Glutamatergic neuron (in vitro differentiated cells): ENCODE data around the gene PCNT. TPM values are rescaled to one million over a fixed set of nuclear protein-coding genes. Genes with fewer than 3 reads are reported as not detected.

Source experiments
- DNase-seq: peaks from one replicate; pipeline ENCODE4 v3.0.0; 2022
- H3K27ac Mint-ChIP-seq: one replicate; pipeline ENCODE4 v1.8.0; 2020; ENCODE audit warnings: mild to moderate bottlenecking, mixed read lengths, inconsistent platforms; ENCODE audit not compliant: unreplicated experiment
- H3K27me3 Mint-ChIP-seq: one replicate; pipeline ENCODE4 v1.8.0; 2020; ENCODE audit warnings: mild to moderate bottlenecking, moderate library complexity, mixed read lengths, inconsistent platforms; ENCODE audit not compliant: unreplicated experiment
- H3K36me3 Mint-ChIP-seq: one replicate; pipeline ENCODE4 v1.8.0; 2020; ENCODE audit warnings: mild to moderate bottlenecking, mixed read lengths, inconsistent platforms; ENCODE audit not compliant: unreplicated experiment
- H3K4me1 Mint-ChIP-seq: one replicate; pipeline ENCODE4 v1.8.0; 2020; ENCODE audit warnings: mild to moderate bottlenecking, low read depth, mixed read lengths, inconsistent platforms; ENCODE audit not compliant: unreplicated experiment
- H3K4me3 Mint-ChIP-seq: one replicate; pipeline ENCODE4 v1.8.0; 2020; ENCODE audit warnings: mild to moderate bottlenecking, mixed read lengths, inconsistent platforms; ENCODE audit not compliant: unreplicated experiment
- H3K9me3 Mint-ChIP-seq: one replicate; pipeline ENCODE4 v1.8.0; 2020; ENCODE audit warnings: mild to moderate bottlenecking, moderate library complexity, mixed read lengths, inconsistent platforms; ENCODE audit not compliant: unreplicated experiment
- total RNA-seq: library from RNA; stranded (reverse); fragmentation: NEBNext Ultra II Directional; extraction: Animal tissue kit (Norgen Biotek cat#: 25700); gene quantifications from one replicate; pipeline ENCODE4 v1.2.1, GENCODE V29; 2021; ENCODE audit not compliant: unreplicated experiment
- TF ChIP-seq, protein P1 (sequence below): fragments of 200-600 bp; sonication (generic); IDR thresholded peaks from one replicate; pipeline ENCODE4 v1.5.0; 2021; ENCODE audit not compliant: partially characterized antibody, unreplicated experiment

The PCNT gene
- total RNA-seq, 1 donor from 2014 or later, result 117 TPM

DNA sequence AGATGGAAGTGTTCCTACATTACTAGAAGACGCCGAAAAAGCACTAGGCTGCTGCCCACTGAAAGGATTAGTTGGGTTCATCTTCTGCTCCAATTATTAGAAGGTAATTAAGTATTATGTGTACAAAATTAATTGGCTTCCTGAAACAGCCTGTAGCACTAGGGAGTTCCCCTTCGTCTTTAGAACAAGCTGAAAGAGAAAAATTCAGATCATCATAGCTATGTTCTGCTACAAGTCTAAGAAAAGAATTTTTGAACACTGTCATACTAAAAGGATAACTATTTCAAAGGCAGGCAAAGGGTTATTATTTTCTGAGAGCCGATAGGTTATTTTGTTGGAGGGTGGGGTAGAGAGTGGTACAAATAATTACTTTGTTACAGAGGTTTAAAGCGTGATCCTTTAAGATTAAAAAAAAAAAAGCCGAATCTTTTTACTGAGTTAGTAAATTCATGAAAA lies 38.7 kb upstream of the PCNT start, which contains the start of gene MCM3AP:
Gene MCM3AP (minus strand): TSS at position 406 of the 456 bp plus-strand sequence. CDS start 325 bp downstream, at position 81.
- no peak for DNase-seq
- peaks cover 7% of the 10 kb centered on the region for H3K4me1 Mint-ChIP-seq
- peak within 1 kb of the TSS; percentile 91 for H3K27ac Mint-ChIP-seq
- H3K9me3 Mint-ChIP-seq, result peaks cover 11% of the 10 kb centered on the region
- H3K4me3 Mint-ChIP-seq, result peak within 1 kb of the TSS; percentile 98
- H3K36me3 Mint-ChIP-seq, result peaks cover 4% of the 10 kb centered on the region
- H3K27me3 Mint-ChIP-seq, result peaks cover 4% of the 10 kb centered on the region
- TF ChIP-seq, protein P1, sequence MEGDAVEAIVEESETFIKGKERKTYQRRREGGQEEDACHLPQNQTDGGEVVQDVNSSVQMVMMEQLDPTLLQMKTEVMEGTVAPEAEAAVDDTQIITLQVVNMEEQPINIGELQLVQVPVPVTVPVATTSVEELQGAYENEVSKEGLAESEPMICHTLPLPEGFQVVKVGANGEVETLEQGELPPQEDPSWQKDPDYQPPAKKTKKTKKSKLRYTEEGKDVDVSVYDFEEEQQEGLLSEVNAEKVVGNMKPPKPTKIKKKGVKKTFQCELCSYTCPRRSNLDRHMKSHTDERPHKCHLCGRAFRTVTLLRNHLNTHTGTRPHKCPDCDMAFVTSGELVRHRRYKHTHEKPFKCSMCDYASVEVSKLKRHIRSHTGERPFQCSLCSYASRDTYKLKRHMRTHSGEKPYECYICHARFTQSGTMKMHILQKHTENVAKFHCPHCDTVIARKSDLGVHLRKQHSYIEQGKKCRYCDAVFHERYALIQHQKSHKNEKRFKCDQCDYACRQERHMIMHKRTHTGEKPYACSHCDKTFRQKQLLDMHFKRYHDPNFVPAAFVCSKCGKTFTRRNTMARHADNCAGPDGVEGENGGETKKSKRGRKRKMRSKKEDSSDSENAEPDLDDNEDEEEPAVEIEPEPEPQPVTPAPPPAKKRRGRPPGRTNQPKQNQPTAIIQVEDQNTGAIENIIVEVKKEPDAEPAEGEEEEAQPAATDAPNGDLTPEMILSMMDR, result no peak

DNA sequence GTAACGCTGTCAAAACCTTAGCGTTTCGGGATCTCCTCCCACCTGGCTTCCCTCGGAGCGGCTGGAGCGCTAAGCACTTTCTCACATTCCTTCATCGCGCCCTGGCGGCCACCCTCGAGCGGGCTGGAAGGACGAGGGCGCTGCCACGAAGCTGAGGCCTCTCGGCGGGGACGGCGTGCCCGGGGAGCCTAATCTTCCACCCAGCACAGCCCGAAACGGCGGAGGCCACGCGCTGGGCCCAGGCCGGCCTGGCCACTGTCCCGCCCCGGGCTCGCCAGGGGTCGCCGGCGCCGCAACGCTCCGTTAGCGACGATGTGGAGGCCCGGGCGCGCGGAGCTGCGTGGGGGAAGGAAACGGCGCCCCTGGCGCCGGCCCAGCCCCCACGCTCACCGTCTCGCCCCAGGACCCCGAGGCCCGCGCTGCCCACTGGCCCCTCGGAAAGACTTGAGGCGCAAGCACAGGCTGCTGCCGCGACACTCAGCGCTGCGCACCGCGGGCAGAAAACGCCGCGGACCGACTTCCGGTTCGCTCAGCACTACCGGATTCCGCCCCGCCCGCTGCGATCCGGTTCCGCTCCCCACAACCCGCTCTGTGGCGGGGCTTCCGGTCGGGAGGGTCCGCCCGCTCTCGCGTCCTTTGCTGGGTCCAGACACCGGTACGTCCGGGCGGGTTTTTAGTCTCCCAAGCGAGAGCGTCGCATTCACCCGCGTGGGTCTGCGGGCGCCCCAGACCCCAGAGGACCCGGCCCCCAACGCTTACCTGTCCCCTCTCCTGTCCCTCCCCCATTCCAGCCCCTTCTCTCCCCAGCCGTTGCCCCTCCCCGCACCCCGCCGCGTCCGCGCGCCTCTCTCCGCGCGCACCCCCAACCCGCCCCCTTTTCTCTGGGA lies 38.0 kb upstream of the PCNT start, which contains the start of gene YBEY:
Gene YBEY (plus strand): TSS at position 582 of the 887 bp plus-strand sequence. CDS start 572 bp downstream, outside the sequence.
- Mint-ChIP-seq H3K4me3 (peak within 1 kb of the TSS; percentile 98), H3K27me3 (peaks cover 4% of the 10 kb centered on the region), H3K4me1 (peaks cover 7% of the 10 kb centered on the region), H3K36me3 (peaks cover 4% of the 10 kb centered on the region), H3K27ac (peak within 1 kb of the TSS; percentile 91), H3K9me3 (peaks cover 11% of the 10 kb centered on the region)
- peak; percentile 92 for DNase-seq
- TF ChIP-seq, protein P1, result no peak

DNA sequence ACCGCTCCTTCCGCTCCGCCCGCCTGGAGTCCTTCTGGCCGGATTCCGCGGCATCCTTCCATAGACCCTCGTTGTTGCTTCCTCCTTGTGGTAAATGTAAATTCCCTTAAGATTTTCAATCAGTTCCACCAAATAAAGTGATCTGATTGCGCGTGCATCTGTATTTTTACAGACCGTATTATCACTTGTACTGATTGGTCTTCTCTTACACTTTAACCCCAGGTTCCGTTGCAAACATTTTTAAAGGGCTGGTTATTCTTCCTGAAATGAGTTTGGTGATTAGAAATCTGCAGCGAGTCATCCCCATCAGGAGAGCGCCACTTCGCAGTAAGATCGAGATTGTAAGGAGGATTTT lies 37.3 kb upstream of the PCNT start:
- H3K27ac Mint-ChIP-seq, result peak overlapping the region; percentile 91
- DNase-seq, result no peak
- peaks cover 4% of the 10 kb centered on the region for H3K27me3 Mint-ChIP-seq
- H3K36me3 Mint-ChIP-seq, result peaks cover 4% of the 10 kb centered on the region
- TF ChIP-seq, protein P1, result no peak
- H3K4me3 Mint-ChIP-seq, result peak overlapping the region; percentile 98
- H3K4me1 Mint-ChIP-seq, result peaks cover 7% of the 10 kb centered on the region
- peaks cover 11% of the 10 kb centered on the region for H3K9me3 Mint-ChIP-seq

DNA sequence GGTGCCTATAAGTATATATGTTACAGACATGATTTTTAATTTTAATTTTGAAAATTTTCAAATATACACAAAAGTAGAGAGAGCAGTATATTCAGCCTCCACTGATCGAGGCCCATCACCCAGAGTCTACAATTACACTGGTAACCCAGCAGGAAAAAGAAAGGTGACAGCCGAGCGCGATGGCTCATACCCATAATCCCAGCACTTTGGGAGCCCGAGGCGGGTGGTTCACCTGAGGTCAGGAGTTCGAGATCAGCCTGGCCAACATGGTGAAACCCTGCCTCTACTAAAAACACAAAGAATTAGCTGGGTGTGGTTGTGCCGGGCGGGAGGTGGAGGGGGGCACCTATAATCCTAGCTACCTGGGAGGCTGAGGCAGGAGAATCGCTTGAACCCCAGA lies 36.4 kb upstream of the PCNT start:
- H3K9me3 Mint-ChIP-seq, result peaks cover 11% of the 10 kb centered on the region
- H3K4me1 Mint-ChIP-seq, result peaks cover 7% of the 10 kb centered on the region
- TF ChIP-seq, protein P1, result no peak
- H3K4me3 Mint-ChIP-seq, result peak overlapping the region; percentile 98
- no peak overlapping the region for H3K27ac Mint-ChIP-seq
- H3K27me3 Mint-ChIP-seq, result peaks cover 4% of the 10 kb centered on the region
- peaks cover 4% of the 10 kb centered on the region for H3K36me3 Mint-ChIP-seq
- no peak for DNase-seq
